ENCODE results near the gene DBNDD2.

DBNDD2 gene

GRCh38 chr20:45412653-45413052, 4.6 kb downstream of the DBNDD2 start:
- TF ChIP-seq FOXP2 (optimal IDR thresholded peaks at IDR 0.05; ENCODE audit: borderline replicate concordance, extremely low read depth, extremely low read length, insufficient read depth) = no peak
- no peak for TF ChIP-seq REST (IDR thresholded peaks at IDR 0.05; ENCODE audit: insufficient read depth in 1 of 2, low read depth in 2 of 2, low read length in 2 of 2)
- TF ChIP-seq TAF1 (IDR thresholded peaks at IDR 0.05; ENCODE audit: borderline replicate concordance, insufficient read depth, low read length) = no peak
- TF ChIP-seq SIN3A (IDR thresholded peaks at IDR 0.05; ENCODE audit: borderline replicate concordance, insufficient read depth, low read length) = no peak
- no peak for TF ChIP-seq POLR2AphosphoS5 (IDR thresholded peaks at IDR 0.05; ENCODE audit: low read depth, low read length)

GRCh38 chr20:45413479-45413878, 5.4 kb downstream of the DBNDD2 start:
- TF ChIP-seq FOXP2 (optimal IDR thresholded peaks at IDR 0.05; ENCODE audit: borderline replicate concordance, extremely low read depth, extremely low read length, insufficient read depth) = no peak
- TF ChIP-seq TAF1 (IDR thresholded peaks at IDR 0.05; ENCODE audit: borderline replicate concordance, insufficient read depth, low read length) = no peak
- TF ChIP-seq REST (IDR thresholded peaks at IDR 0.05; ENCODE audit: insufficient read depth in 1 of 2, low read depth in 2 of 2, low read length in 2 of 2) = no peak
- TF ChIP-seq SIN3A (IDR thresholded peaks at IDR 0.05; ENCODE audit: borderline replicate concordance, insufficient read depth, low read length) = no peak
- TF ChIP-seq POLR2AphosphoS5 (IDR thresholded peaks at IDR 0.05; ENCODE audit: low read depth, low read length) = no peak

GRCh38 chr20:45415822-45416637, 7.9 kb downstream of the DBNDD2 start, which contains the start of gene PIGT:
TSS of gene PIGT (plus strand) at chr20:45416141. CDS start at chr20:45416157, 16 bp downstream.
- TF ChIP-seq POLR2AphosphoS5 (IDR thresholded peaks at IDR 0.05; ENCODE audit: low read depth, low read length) (peak; percentile 96), SIN3A (IDR thresholded peaks at IDR 0.05; ENCODE audit: borderline replicate concordance, insufficient read depth, low read length) (no peak), REST (IDR thresholded peaks at IDR 0.05; ENCODE audit: insufficient read depth in 1 of 2, low read depth in 2 of 2, low read length in 2 of 2) (peak in 1 of 2 experiments; percentile 33; a peak in 1 of 4 replicates), TAF1 (IDR thresholded peaks at IDR 0.05; ENCODE audit: borderline replicate concordance, insufficient read depth, low read length) (peak; percentile 67; the same call in 1 of the 2 replicates), FOXP2 (optimal IDR thresholded peaks at IDR 0.05; ENCODE audit: borderline replicate concordance, extremely low read depth, extremely low read length, insufficient read depth) (peak; percentile 15)

GRCh38 chr20:45416917-45417316, 8.8 kb downstream of the DBNDD2 start:
- TF ChIP-seq TAF1 (IDR thresholded peaks at IDR 0.05; ENCODE audit: borderline replicate concordance, insufficient read depth, low read length) (no peak), FOXP2 (optimal IDR thresholded peaks at IDR 0.05; ENCODE audit: borderline replicate concordance, extremely low read depth, extremely low read length, insufficient read depth) (no peak), SIN3A (IDR thresholded peaks at IDR 0.05; ENCODE audit: borderline replicate concordance, insufficient read depth, low read length) (no peak), POLR2AphosphoS5 (IDR thresholded peaks at IDR 0.05; ENCODE audit: low read depth, low read length) (no peak), REST (IDR thresholded peaks at IDR 0.05; ENCODE audit: insufficient read depth in 1 of 2, low read depth in 2 of 2, low read length in 2 of 2) (no peak)
